Measurements from ENCODE around the gene GPC3.
A peak's percentile ranks its signal among the peaks of the same experiment; 100 is the strongest.

Gene GPC3

DNA sequence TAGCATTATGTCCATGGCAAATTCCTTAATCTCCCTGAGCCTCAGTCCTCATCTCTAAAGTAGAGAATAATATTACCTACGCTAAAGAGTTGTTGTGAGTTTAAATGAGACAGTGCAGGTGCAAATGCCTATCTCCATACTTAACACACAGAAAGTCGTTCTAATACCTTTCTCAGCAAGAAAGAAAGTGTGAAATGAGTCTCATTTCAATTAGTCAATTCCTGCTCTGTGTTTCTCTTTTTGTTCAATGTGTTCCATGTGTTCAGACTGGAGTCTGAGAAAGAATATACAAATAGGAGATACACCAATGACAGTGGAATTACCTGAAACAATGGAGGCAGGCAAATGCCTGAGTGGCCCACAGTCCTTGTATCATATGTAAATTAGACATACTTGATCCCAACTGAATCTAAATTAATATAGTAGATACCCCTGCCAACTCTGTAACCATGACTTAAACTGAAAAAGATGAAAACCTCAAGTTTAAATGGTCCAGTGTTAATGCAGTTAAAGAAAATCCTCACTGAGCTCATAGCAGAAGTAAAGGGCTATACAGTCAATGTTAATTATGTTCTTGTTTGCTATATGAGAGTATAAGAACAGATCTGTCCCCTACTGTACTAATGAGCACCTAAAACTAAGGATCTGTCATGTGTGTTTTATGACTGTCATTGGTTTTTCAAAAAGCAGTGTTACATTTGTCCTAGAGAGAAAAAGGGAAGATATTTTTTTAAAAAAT lies 68.2 kb downstream of the GPC3 start:
- no peaks in the 10 kb centered on the region for H3K79me2 ChIP-seq (ENCODE audit: control insufficient read depth, insufficient read depth, low read length)
- H3K23ac ChIP-seq (ENCODE audit: low read length): no peak overlapping the region
- DNase-seq: no peak
- WGBS (ENCODE audit: extremely low coverage, insufficient coverage, low lambda C conversion rate): no CpG with 5 or more reads among the region's 2 CpGs
- H3K9ac ChIP-seq (ENCODE audit: low read length): no peak overlapping the region
- no peak overlapping the region for H3K4me3 ChIP-seq (ENCODE audit: low read length)
- no peak overlapping the region for H2BK120ac ChIP-seq (ENCODE audit: low read depth, low read length)
- no peaks in the 10 kb centered on the region for H3K36me3 ChIP-seq (ENCODE audit: control insufficient read depth, insufficient read depth, low read length)
- H3K18ac ChIP-seq (ENCODE audit: low read length): no peak overlapping the region
- H2AK5ac ChIP-seq (ENCODE audit: low read length): no peak overlapping the region
- H3K4ac ChIP-seq (ENCODE audit: low read depth, low read length): no peak overlapping the region
- H3K79me1 ChIP-seq (ENCODE audit: low read length): no peaks in the 10 kb centered on the region
- H3K4me1 ChIP-seq (ENCODE audit: control insufficient read depth, low read depth, low read length): no peaks in the 10 kb centered on the region
- no peaks in the 10 kb centered on the region for H3K27me3 ChIP-seq (ENCODE audit: insufficient read depth, low read length, poor library complexity)
- no peak overlapping the region for H2BK5ac ChIP-seq (ENCODE audit: low read length)
- no peak overlapping the region for H3K56ac ChIP-seq (ENCODE audit: low read length)
- H3K4me2 ChIP-seq (ENCODE audit: low read length): no peak overlapping the region
- H4K8ac ChIP-seq (ENCODE audit: low read depth, low read length): no peak overlapping the region
- no peak overlapping the region for H3K27ac ChIP-seq (ENCODE audit: low read depth, low read length)
- no peak overlapping the region for H2BK15ac ChIP-seq (replicated peaks; ENCODE audit: low read depth)
- no peak overlapping the region for H4K5ac ChIP-seq (ENCODE audit: low read length)

DNA sequence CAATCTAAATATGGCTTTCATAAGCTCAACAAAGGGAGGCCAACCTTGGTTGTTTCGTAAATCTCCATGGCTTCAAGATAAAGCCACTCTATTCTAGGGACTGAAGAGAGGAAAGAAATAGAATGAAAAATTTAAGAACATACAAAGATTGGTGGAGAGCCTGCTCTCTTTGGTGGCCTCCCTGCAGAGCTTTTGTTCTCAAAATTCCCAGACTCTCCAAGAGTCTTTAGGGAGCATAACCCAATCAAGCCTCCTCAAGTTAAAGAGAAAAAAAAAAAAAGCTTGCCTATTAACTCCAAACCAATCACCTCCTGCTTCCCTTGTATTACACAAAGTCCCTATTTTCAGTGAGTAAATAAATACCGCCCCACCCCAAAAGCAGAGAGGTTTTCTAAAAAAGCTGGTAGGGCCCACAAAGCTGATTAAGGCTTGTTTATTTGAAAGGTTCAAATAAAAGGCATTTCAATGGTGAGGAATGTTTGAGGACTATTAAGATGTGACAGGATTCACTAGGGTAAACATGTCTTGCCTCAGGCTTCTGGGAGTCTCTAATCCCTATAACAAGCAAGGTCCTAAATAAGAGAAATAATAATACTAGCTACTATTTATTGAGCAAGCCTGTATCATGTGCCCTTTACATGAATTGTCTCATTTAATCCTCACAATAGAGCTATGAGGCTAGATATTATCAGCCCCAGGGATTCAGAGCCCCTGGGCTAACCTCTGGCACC lies 71.6 kb downstream of the GPC3 start:
- no peaks in the 10 kb centered on the region for H3K79me2 ChIP-seq (ENCODE audit: control insufficient read depth, insufficient read depth, low read length)
- no peak overlapping the region for H3K18ac ChIP-seq (ENCODE audit: low read length)
- no peak overlapping the region for H4K5ac ChIP-seq (ENCODE audit: low read length)
- no peaks in the 10 kb centered on the region for H3K79me1 ChIP-seq (ENCODE audit: low read length)
- no peak overlapping the region for H3K4ac ChIP-seq (ENCODE audit: low read depth, low read length)
- H4K8ac ChIP-seq (ENCODE audit: low read depth, low read length): no peak overlapping the region
- H3K27me3 ChIP-seq (ENCODE audit: insufficient read depth, low read length, poor library complexity): no peaks in the 10 kb centered on the region
- no peak overlapping the region for H3K9ac ChIP-seq (ENCODE audit: low read length)
- H3K56ac ChIP-seq (ENCODE audit: low read length): no peak overlapping the region
- WGBS (ENCODE audit: extremely low coverage, insufficient coverage, low lambda C conversion rate): no CpG with 5 or more reads among the region's 2 CpGs
- H3K4me3 ChIP-seq (ENCODE audit: low read length): no peak overlapping the region
- no peak overlapping the region for H3K4me2 ChIP-seq (ENCODE audit: low read length)
- no peak overlapping the region for H2AK5ac ChIP-seq (ENCODE audit: low read length)
- H2BK15ac ChIP-seq (replicated peaks; ENCODE audit: low read depth): no peak overlapping the region
- no peaks in the 10 kb centered on the region for H3K36me3 ChIP-seq (ENCODE audit: control insufficient read depth, insufficient read depth, low read length)
- H3K27ac ChIP-seq (ENCODE audit: low read depth, low read length): no peak overlapping the region
- no peak overlapping the region for H2BK5ac ChIP-seq (ENCODE audit: low read length)
- no peaks in the 10 kb centered on the region for H3K4me1 ChIP-seq (ENCODE audit: control insufficient read depth, low read depth, low read length)
- no peak overlapping the region for H2BK120ac ChIP-seq (ENCODE audit: low read depth, low read length)
- H3K23ac ChIP-seq (ENCODE audit: low read length): no peak overlapping the region
- DNase-seq: peak; percentile 35

GRCh38 chrX:133913009-133913408 lies 72.4 kb downstream of the GPC3 start:
- Histone ChIP-seq H3K79me1 (ENCODE audit: low read length) (no peaks in the 10 kb centered on the region), H2AK5ac (ENCODE audit: low read length) (no peak overlapping the region), H3K4ac (ENCODE audit: low read depth, low read length) (no peak overlapping the region), H3K56ac (ENCODE audit: low read length) (no peak overlapping the region), H2BK5ac (ENCODE audit: low read length) (no peak overlapping the region), H4K8ac (ENCODE audit: low read depth, low read length) (no peak overlapping the region), H3K4me3 (ENCODE audit: low read length) (no peak overlapping the region), H4K5ac (ENCODE audit: low read length) (no peak overlapping the region), H3K4me1 (ENCODE audit: control insufficient read depth, low read depth, low read length) (no peaks in the 10 kb centered on the region), H3K18ac (ENCODE audit: low read length) (no peak overlapping the region), H3K23ac (ENCODE audit: low read length) (no peak overlapping the region), H3K27me3 (ENCODE audit: insufficient read depth, low read length, poor library complexity) (no peaks in the 10 kb centered on the region), H3K9ac (ENCODE audit: low read length) (no peak overlapping the region), H2BK120ac (ENCODE audit: low read depth, low read length) (no peak overlapping the region), H3K4me2 (ENCODE audit: low read length) (no peak overlapping the region), H3K27ac (ENCODE audit: low read depth, low read length) (no peak overlapping the region), H2BK15ac (replicated peaks; ENCODE audit: low read depth) (no peak overlapping the region), H3K36me3 (ENCODE audit: control insufficient read depth, insufficient read depth, low read length) (no peaks in the 10 kb centered on the region), H3K79me2 (ENCODE audit: control insufficient read depth, insufficient read depth, low read length) (no peaks in the 10 kb centered on the region)
- no peak for DNase-seq
- no CpG with 5 or more reads among the region's 1 CpG for WGBS (ENCODE audit: extremely low coverage, insufficient coverage, low lambda C conversion rate)

DNA sequence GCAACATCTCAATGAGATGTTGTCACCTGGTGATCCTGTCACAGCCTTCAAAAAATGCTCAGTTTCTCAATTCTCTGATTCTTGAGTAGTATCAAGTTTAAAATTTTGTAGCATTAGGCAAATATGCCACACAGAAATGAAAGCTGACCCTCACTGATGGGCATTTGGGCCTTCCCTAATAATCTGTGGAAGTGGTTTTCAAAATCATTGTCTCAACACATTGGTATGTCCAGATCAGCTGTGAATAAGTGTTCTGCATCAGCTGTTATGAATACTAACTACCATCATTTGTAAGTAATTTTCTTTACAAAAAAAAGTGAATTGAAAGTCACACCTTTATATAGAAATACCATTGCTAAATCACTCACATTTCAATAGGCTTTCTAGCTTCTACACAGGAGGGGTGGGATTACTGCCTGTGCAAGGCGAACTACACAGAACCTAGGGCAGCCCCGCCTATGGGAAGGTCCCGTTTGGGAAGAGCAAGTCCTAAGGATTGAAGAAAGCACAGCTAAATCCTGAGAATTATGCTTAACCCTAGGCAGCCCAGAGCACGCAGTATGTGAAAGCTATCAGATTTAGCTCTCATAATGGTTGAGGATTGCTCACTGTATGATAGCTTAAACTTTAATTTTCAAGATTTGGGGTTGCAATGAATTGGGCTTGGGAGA lies 73.4 kb downstream of the GPC3 start:
- no peak overlapping the region for H3K4me3 ChIP-seq (ENCODE audit: low read length)
- no peak overlapping the region for H3K4ac ChIP-seq (ENCODE audit: low read depth, low read length)
- no peak overlapping the region for H3K56ac ChIP-seq (ENCODE audit: low read length)
- no CpG with 5 or more reads among the region's 4 CpGs for WGBS (ENCODE audit: extremely low coverage, insufficient coverage, low lambda C conversion rate)
- H3K9ac ChIP-seq (ENCODE audit: low read length): no peak overlapping the region
- H2AK5ac ChIP-seq (ENCODE audit: low read length): no peak overlapping the region
- H3K27ac ChIP-seq (ENCODE audit: low read depth, low read length): no peak overlapping the region
- H4K5ac ChIP-seq (ENCODE audit: low read length): no peak overlapping the region
- no peak overlapping the region for H2BK5ac ChIP-seq (ENCODE audit: low read length)
- H3K4me2 ChIP-seq (ENCODE audit: low read length): no peak overlapping the region
- no peaks in the 10 kb centered on the region for H3K27me3 ChIP-seq (ENCODE audit: insufficient read depth, low read length, poor library complexity)
- H2BK15ac ChIP-seq (replicated peaks; ENCODE audit: low read depth): no peak overlapping the region
- no peak overlapping the region for H3K18ac ChIP-seq (ENCODE audit: low read length)
- DNase-seq: peak; percentile 5
- H2BK120ac ChIP-seq (ENCODE audit: low read depth, low read length): no peak overlapping the region
- no peaks in the 10 kb centered on the region for H3K79me2 ChIP-seq (ENCODE audit: control insufficient read depth, insufficient read depth, low read length)
- H3K4me1 ChIP-seq (ENCODE audit: control insufficient read depth, low read depth, low read length): no peaks in the 10 kb centered on the region
- no peak overlapping the region for H4K8ac ChIP-seq (ENCODE audit: low read depth, low read length)
- no peak overlapping the region for H3K23ac ChIP-seq (ENCODE audit: low read length)
- H3K79me1 ChIP-seq (ENCODE audit: low read length): no peaks in the 10 kb centered on the region
- no peaks in the 10 kb centered on the region for H3K36me3 ChIP-seq (ENCODE audit: control insufficient read depth, insufficient read depth, low read length)

- H3K27me3 ChIP-seq (ENCODE audit: insufficient read depth, low read length, poor library complexity): no peaks in the 10 kb centered on the region
- H3K4me1 ChIP-seq (ENCODE audit: control insufficient read depth, low read depth, low read length): no peaks in the 10 kb centered on the region
- no peak for DNase-seq
- no peak overlapping the region for H3K56ac ChIP-seq (ENCODE audit: low read length)
- no peak overlapping the region for H4K8ac ChIP-seq (ENCODE audit: low read depth, low read length)
- no peak overlapping the region for H4K5ac ChIP-seq (ENCODE audit: low read length)
- H2BK15ac ChIP-seq (replicated peaks; ENCODE audit: low read depth): no peak overlapping the region
- no peak overlapping the region for H3K27ac ChIP-seq (ENCODE audit: low read depth, low read length)
- H3K4ac ChIP-seq (ENCODE audit: low read depth, low read length): no peak overlapping the region
- H2AK5ac ChIP-seq (ENCODE audit: low read length): no peak overlapping the region
- H3K4me3 ChIP-seq (ENCODE audit: low read length): no peak overlapping the region
- no peak overlapping the region for H3K9ac ChIP-seq (ENCODE audit: low read length)
- no peaks in the 10 kb centered on the region for H3K79me2 ChIP-seq (ENCODE audit: control insufficient read depth, insufficient read depth, low read length)
- H2BK5ac ChIP-seq (ENCODE audit: low read length): no peak overlapping the region
- H3K23ac ChIP-seq (ENCODE audit: low read length): no peak overlapping the region
- no peak overlapping the region for H2BK120ac ChIP-seq (ENCODE audit: low read depth, low read length)
- no peak overlapping the region for H3K4me2 ChIP-seq (ENCODE audit: low read length)
- WGBS (ENCODE audit: extremely low coverage, insufficient coverage, low lambda C conversion rate): no CpG with 5 or more reads among the region's 1 CpG
- H3K18ac ChIP-seq (ENCODE audit: low read length): no peak overlapping the region
- H3K79me1 ChIP-seq (ENCODE audit: low read length): no peaks in the 10 kb centered on the region
- no peaks in the 10 kb centered on the region for H3K36me3 ChIP-seq (ENCODE audit: control insufficient read depth, insufficient read depth, low read length)
Observed at GRCh38 chrX:133910539-133910938, 74.9 kb downstream of the GPC3 start.

Data from mesendoderm (in vitro differentiated cells).